Panc1 (cell line): Measurements from ENCODE around the gene CNTF.
A peak's percentile ranks its signal among the peaks of the same experiment; 100 is the strongest.

Experiments used
- CTCF ChIP-seq: fragments of 450-650 bp; IDR thresholded peaks from 2 replicates; pipeline ENCODE4 v1.5.1; 2017; ENCODE audit warnings: mild to moderate bottlenecking
- REST ChIP-seq, 2 experiments: IDR thresholded peaks; 2 replicates each; pipeline ENCODE4 v1.6.1; 2011 to 2012; ENCODE audit warnings: low read depth in 2 of 2, control low read depth in 1 of 2, low read length in 1 of 2, mild to moderate bottlenecking in 1 of 2, moderate library complexity in 1 of 2; ENCODE audit not compliant: insufficient read depth in 1 of 2

- TF ChIP-seq CTCF, result peak; percentile 92
- no peak for TF ChIP-seq REST (IDR thresholded peaks at IDR 0.05; ENCODE audit: insufficient read depth in 1 of 2, low read depth in 2 of 2, low read length in 1 of 2)
Observed at GRCh38 chr11:58654079-58654907, 31.8 kb downstream of the CNTF start.
